Measurements from ENCODE around the gene ZC3H10.
"Not testable (repeated sequence)": the region's sequence is repeated elsewhere in the genome, so short reads cannot be mapped to it uniquely, and the experiment has no call there.

The ZC3H10 gene

DNA sequence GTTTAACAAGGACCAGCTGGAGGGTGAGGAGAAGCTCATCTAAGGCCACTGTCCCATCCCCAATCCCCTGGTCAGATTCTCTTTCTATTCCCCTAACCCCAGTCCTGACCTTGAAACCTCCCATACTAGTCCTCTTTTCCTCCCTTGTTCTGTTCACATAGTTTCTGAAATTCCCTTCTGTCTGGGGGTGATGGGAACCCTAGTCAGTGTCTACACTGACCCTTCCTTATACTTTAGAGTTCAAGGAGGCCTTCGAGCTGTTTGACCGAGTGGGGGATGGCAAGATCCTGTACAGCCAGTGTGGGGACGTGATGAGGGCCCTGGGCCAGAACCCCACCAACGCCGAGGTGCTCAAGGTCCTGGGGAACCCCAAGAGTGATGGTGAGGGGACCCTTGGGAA, 36.8 kb downstream of the ZC3H10 start:
- no peak for DNase-seq (ENCODE audit: low read depth in 2 of 2)

DNA sequence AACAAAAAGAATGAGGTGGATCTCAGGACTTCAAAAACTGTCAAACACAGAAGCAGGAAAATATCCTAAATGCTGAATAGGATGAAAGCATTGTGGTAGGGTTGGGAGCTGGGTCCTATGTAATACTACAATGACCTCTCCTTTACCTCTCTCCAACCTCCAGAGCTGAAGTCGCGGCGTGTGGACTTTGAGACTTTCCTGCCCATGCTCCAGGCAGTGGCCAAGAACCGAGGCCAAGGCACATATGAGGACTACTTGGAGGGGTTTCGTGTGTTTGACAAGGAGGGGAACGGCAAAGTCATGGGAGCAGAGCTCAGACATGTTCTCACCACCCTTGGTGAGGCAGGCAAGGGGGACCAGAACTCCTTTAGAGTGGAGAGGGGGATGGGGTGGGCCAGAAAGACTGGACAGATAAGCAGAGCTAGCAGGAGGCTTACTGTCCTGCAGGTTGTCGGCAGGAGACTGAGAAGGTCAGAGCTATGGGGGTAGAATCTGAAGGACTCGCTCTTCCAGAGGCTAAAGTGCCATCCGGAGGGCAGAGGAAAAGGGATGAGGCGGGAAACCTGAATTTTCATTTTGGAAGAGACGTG, 37.3 kb downstream of the ZC3H10 start:
- no peak for DNase-seq (ENCODE audit: low read depth in 2 of 2)

DNA sequence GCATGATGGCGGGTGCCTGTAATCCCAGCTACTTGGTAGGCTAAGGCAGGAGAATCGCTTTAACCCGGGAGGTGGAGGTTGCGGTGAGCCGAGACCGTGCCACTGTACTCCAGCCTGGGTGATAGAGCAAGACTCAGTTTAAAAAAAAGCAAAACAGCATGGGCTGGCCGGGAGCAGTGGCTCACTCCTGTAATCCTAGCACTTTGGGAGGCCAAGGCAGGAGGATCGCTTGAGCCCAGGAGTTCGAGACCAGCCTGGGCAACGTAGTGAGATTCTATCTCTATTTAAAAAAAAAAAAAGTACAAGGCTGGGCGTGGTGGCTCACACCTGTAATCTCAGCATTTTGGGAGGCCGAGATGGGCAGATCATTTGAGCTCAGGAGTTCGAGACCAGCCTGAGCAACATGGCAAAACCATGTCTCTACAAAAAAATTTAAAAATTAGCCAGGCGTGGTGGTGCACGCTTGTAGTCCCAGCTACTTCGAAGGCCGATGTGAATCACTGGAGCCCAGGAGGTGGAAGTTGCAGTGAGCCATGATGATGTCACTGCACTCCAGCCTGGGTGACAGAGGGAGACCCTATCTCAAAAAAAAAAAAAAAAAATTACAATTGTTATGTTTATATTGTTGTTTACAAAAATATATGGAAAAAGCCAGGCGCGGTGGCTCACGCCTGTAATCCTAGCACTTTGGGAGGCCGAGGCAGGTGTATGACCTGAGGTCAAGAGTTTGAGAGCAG, 38.6 kb downstream of the ZC3H10 start:
- DNase-seq (ENCODE audit: low read depth in 2 of 2) = not testable (repeated sequence)

DNA sequence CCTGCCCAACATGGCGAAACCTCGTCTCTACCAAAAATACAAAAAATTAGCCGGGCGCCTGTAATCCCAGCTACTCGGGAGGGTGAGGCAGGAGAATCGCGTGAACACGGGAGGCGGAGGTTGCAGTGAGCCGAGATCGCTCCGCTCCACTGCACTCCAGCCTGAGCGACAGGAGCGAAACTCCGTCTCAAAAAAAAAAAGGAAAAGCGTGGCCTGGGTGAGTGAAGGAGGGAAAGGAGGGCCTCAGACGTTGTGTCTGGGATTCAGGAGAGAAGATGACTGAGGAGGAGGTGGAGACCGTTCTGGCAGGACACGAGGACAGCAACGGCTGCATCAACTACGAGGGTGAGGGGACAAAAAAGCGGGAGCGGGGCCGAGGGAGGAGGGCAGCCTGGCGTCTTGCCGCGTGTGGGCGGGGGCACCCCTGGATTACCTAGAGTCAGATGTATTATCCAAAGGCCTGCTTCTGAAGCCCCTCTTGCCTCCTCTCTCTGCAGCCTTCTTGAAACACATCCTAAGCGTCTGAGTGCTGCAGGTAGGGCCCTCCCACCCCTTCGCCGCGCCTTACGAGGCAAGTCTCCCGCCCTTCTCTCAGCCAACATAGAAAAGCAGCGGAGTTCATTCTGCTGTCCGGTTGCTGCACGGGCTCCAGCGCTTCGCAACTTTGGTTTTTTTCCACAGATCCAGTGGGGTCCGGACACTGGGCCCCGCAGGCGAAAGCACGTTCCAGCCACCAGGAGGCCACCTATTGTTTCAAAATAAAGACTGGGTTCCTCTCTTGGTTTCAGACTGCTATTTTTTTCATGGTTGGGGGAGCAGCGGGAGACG, 39.3 kb downstream of the ZC3H10 start:
- peak; percentile 73 to 77 for DNase-seq (ENCODE audit: low read depth in 2 of 2)

DNA sequence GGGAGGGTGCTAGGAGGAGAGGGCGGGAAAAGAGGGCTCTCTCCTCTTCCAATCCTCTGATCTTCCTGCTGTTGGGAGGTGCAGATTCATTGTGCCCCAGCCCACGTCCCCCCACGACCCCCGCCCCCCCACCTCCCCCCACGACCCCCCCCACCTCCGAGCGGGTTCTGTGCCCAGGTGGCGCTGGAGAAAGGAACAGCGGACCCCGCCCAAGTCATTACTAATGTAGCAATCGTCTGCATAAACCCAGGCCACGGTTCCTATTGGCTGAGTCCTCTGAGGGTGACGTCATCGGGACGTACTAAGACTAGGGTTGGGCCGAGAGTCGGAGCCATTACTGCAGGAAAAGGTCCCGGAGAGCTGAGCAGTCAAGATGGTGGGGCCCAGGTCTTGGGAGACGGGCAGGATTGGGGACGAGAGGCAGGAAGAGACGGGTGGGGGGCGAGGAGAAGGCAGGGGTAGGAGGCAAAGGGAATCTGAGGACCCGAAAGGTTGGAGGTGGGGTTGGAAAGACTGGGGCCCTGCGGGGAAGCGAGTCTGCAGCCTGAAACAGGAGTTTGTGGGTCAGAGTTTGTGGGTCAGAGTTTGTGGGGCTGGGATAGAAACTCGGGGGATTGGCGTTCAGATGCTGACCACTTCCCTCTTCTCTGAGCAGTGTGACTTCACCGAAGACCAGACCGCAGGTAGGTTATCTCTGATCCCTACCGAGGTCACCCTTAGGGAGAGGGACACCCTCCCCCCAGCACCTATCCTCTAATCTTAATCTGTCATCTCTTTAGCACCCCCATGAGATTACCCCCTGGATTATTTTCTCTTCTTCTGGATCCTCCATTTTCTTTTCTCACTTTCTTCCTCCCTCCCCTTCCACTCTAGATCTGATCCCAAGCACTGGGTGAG, 40.2 kb downstream of the ZC3H10 start, which contains the start of gene MYL6:
MYL6 (plus strand) TSS at position 331 of the 897 bp plus-strand sequence; CDS start at position 374, 43 bp downstream.
- DNase-seq (ENCODE audit: low read depth in 2 of 2) = peak; percentile 93 to 94

GRCh38 chr12:56158926-56159461, 40.9 kb downstream of the ZC3H10 start:
- peak; percentile 40 to 46 for DNase-seq (ENCODE audit: low read depth in 2 of 2)

DNA sequence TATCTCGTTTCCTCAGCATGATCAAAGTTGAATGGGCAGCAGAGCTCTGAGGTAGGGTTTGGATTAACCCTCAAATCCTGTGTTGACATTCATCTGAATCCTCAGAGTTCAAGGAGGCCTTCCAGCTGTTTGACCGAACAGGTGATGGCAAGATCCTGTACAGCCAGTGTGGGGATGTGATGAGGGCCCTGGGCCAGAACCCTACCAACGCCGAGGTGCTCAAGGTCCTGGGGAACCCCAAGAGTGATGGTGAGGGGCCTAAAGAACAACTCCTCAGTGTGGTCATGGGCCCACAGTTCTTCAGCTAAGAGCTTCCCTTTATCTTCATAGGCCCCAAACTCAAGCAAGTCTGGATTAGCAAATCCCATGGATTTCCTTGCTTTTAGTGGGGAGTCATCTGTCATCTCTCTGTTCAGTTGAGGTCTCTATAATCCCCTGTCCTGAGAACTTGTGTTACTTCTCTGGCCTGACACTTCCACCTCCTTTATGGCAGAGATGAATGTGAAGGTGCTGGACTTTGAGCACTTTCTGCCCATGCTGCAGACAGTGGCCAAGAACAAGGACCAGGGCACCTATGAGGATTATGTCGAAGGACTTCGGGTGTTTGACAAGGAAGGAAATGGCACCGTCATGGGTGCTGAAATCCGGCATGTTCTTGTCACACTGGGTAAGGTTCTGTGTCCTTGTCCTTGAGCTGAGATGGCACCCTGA, 41.6 kb downstream of the ZC3H10 start:
- DNase-seq (ENCODE audit: low read depth in 2 of 2) = no peak

DNA sequence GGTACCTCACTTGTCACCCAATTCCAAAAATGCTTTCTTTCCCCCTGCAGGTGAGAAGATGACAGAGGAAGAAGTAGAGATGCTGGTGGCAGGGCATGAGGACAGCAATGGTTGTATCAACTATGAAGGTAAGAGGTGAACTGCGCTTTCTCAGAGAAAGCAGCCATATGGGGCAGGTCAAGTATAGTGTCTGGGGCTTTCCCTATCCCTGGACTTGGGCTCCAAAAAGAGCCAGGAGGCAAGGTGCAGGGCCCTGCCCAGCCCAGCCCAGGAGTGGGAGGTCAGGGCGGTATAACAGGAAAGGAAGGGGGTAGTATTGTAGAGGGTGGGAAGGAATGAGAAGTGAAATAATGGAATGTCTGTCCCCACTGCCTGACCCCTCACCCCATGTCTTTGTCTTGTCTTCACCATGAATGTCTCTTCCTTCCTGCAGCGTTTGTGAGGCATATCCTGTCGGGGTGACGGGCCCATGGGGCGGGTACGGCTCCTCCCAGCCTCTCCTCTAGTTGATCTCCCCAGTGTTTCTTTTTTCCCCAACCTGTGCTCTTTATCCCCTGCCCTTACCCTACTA, 42.2 kb downstream of the ZC3H10 start:
- DNase-seq (ENCODE audit: low read depth in 2 of 2) = no peak

DNA sequence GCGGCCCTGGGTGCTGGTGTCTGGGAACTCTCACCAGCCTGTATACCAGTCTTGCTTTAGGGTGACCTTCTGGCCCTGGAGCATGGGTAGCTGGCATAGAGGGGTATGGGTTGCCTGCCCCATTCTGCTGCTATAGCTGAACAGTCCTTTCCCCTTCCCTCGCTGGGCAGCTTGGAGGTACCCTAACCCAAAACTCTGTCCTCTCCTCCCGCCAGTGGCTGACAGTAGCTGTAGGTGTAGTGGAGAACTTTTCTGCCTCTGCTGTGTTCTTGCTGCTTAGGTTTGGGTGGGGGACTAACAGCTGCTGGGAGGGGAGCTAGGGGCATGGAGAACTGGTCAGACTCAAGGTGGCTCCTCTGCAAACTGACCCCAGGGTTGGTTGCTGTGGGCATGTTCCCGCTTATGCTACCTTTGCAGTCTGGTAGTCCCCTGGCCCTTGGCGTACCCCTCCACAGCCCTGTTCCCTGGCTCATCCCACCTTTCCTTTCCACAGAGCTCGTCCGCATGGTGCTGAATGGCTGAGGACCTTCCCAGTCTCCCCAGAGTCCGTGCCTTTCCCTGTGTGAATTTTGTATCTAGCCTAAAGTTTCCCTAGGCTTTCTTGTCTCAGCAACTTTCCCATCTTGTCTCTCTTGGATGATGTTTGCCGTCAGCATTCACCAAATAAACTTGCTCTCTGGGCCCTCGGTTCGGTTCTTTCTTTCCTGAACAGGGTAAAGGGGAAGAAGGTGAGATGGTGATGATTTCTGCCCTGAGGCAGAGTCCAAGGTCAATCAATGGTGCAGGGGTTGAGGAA, 43.0 kb downstream of the ZC3H10 start:
- no peak for DNase-seq (ENCODE audit: low read depth in 2 of 2)

GRCh38 chr12:56161690-56162351, 43.8 kb downstream of the ZC3H10 start:
- DNase-seq (ENCODE audit: low read depth in 2 of 2) = no peak

DNA sequence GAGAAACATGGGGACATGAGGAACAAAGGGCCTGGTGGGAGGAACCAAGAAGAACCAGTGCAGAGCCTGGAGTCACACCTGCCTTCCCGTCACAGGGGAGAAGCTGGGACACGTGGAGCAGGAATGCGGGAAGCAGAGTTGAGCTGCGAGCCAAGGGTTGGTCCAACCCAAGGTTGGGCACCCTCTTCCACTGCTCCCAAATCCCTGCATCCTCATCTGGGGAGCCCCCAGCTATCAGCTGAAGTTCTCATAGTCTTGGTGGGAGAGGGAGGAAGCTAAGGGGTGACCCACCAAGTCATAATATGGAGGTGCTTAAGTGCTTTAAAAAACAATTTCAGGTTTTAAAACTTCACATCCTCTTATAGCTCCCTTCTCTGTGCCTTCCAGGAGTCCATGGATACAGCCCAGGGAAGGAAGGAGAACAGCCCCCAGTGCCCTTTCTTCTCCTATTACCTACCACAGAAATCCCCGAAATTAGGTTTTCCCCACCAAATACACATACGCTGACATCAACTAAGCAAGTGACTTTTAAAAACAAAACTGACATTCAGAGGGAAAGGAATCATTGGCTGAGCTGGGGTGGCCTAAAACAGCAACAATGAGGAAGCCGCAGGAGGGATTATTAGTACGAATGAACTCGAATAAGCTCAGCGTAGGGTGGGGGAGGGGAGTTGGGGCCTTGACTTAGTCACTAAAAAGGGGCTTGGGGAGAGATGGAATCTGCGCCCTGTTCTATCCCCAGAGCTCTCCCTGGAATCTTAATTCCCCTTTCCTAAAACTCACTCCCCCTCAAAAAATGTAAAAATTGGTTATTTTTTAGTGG, 44.6 kb downstream of the ZC3H10 start:
- no peak for DNase-seq (ENCODE audit: low read depth in 2 of 2)

- DNase-seq (ENCODE audit: low read depth in 2 of 2) = no peak
Observed at GRCh38 chr12:56163533-56164344, 45.7 kb downstream of the ZC3H10 start.

GRCh38 chr12:56164345-56164729, 46.3 kb downstream of the ZC3H10 start:
- no peak for DNase-seq (ENCODE audit: low read depth in 2 of 2)

DNA sequence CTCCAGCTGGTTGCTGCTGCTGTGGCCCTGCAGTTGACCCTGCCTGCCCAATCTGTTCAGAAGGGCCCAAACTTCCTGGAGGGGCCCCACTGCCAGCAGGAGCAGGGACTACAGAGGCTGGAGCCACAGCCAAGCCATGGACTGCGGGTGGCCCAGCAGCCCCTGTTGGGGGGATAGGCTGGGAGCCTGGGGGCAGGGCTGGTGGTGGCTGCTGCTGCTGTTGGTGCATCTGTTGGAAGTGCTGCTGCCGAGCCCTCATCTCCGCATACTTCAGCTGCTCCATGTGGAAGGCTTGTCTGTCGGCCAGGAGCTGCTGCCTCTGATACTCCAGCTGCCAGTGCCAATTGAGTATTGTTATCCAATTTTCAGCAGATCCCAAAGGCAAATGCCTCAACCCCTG, 47.3 kb downstream of the ZC3H10 start:
- DNase-seq (ENCODE audit: low read depth in 2 of 2) = no peak

- no peak for DNase-seq (ENCODE audit: low read depth in 2 of 2)
Observed at GRCh38 chr12:56169229-56169759, 51.2 kb downstream of the ZC3H10 start.

DNA sequence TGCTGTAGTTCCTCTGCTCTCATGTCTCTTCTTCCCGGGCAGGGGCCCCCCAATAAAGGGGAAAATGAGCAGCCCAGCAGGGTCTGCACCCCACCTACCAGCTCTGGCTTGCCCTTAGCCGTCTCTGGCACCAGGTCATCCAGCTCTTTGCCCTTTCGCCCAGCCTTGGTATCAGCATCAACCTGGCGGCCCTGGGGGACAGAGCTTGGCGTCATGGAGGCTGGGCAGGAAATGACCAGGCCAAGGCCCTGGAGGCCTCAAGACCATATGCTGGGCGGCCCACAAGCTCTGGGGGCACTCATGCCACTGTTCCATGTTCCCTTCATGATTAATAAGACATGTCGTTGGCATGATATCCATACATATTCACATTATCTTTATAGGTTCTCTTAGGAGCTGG, 54.8 kb downstream of the ZC3H10 start:
- DNase-seq (ENCODE audit: low read depth in 2 of 2) = no peak

Data from fibroblast of skin of left biceps (primary cell).